SIG-M5 treated with dmso at 0.1 percent for 504 hours (cell line): ENCODE measurements around the gene CDK14.
"Not testable (repeated sequence)": the region's sequence is repeated elsewhere in the genome, so short reads cannot be mapped to it uniquely, and the experiment has no call there.

Experiments used
- DNase-seq: peaks from one replicate; lab custom pipeline; 2025; ENCODE audit not compliant: unreplicated experiment; lab: John Stamatoyannopoulos, UW

Gene CDK14

GRCh38 chr7:90777465-90777864 lies 181.3 kb downstream of the CDK14 start:
- no peak for DNase-seq

- no peak for DNase-seq
These were observed 181.8 kb downstream of the CDK14 start for GRCh38 chr7:90777886-90778285.

- DNase-seq: no peak
These were observed 191.9 kb downstream of the CDK14 start for GRCh38 chr7:90788052-90788451.

- DNase-seq: no peak
These were observed 193.7 kb downstream of the CDK14 start for GRCh38 chr7:90789736-90790306.

- DNase-seq: no peak
These were observed 195.5 kb downstream of the CDK14 start for GRCh38 chr7:90791596-90791995.

- DNase-seq: no peak
These were observed 196.2 kb downstream of the CDK14 start for GRCh38 chr7:90792301-90792700.

GRCh38 chr7:90794234-90794633 lies 198.1 kb downstream of the CDK14 start:
- not testable (repeated sequence) for DNase-seq

- DNase-seq: no peak
These were observed 201.5 kb downstream of the CDK14 start for GRCh38 chr7:90797596-90797995.

- DNase-seq: no peak
These were observed 208.2 kb downstream of the CDK14 start for GRCh38 chr7:90804370-90804769.

- not testable (repeated sequence) for DNase-seq
These were observed 219.4 kb downstream of the CDK14 start for GRCh38 chr7:90815552-90815951.

GRCh38 chr7:90816511-90817142 lies 220.5 kb downstream of the CDK14 start:
- peak; percentile 22 for DNase-seq

- DNase-seq: no peak
These were observed 221.0 kb downstream of the CDK14 start for GRCh38 chr7:90817151-90817550.

GRCh38 chr7:90817846-90818245 lies 221.7 kb downstream of the CDK14 start:
- DNase-seq: no peak

GRCh38 chr7:90818341-90818740 lies 222.2 kb downstream of the CDK14 start:
- no peak for DNase-seq

GRCh38 chr7:90821961-90822620 lies 226.0 kb downstream of the CDK14 start:
- DNase-seq: no peak

GRCh38 chr7:90824386-90825307 lies 228.5 kb downstream of the CDK14 start:
- DNase-seq: no peak

- DNase-seq: no peak
These were observed 229.7 kb downstream of the CDK14 start for GRCh38 chr7:90825779-90826178.

GRCh38 chr7:90828601-90829000 lies 232.5 kb downstream of the CDK14 start:
- DNase-seq: no peak

- no peak for DNase-seq
These were observed 234.2 kb downstream of the CDK14 start for GRCh38 chr7:90830308-90830707.

- DNase-seq: no peak
These were observed 236.6 kb downstream of the CDK14 start for GRCh38 chr7:90832726-90833125.

GRCh38 chr7:90833443-90833842 lies 237.3 kb downstream of the CDK14 start:
- DNase-seq: no peak
